H9 (cell line): ENCODE data around the gene PRF1. TPM values are rescaled to one million over a fixed set of nuclear protein-coding genes. Genes with fewer than 3 reads are reported as not detected.

Source experiments
- DNase-seq: peaks from one replicate; pipeline ENCODE4 v3.0.0-alpha.2; 2017
- H2AFZ ChIP-seq: one replicate; pipeline ENCODE4 v1.6.1; 2013; ENCODE audit warnings: mild to moderate bottlenecking, low read length, control low read depth, moderate library complexity
- H2AK5ac ChIP-seq: 2 replicates; pipeline ENCODE4 v1.6.1; 2013; ENCODE audit warnings: low read length, control low read depth, mixed read lengths; ENCODE audit not compliant: insufficient read length
- H2BK120ac ChIP-seq: one replicate; pipeline ENCODE4 v1.6.1; 2013; ENCODE audit warnings: low read depth, mild to moderate bottlenecking, low read length, control low read depth, inconsistent platforms; ENCODE audit not compliant: poor library complexity, severe bottlenecking
- H2BK12ac ChIP-seq: 2 replicates; pipeline ENCODE4 v1.6.1; 2013; ENCODE audit warnings: low read length, control low read depth, mixed read lengths, low read depth; ENCODE audit not compliant: insufficient read length
- H2BK15ac ChIP-seq: 2 replicates; pipeline ENCODE4 v1.6.1; 2013; ENCODE audit warnings: low read depth, low read length, control low read depth
- H2BK20ac ChIP-seq: one replicate; pipeline ENCODE4 v1.6.1; 2013; ENCODE audit warnings: low read depth, mild to moderate bottlenecking, low read length, control low read depth, inconsistent platforms; ENCODE audit not compliant: poor library complexity, severe bottlenecking
- H2BK5ac ChIP-seq: 2 replicates; pipeline ENCODE4 v1.6.1; 2013; ENCODE audit warnings: low read length, control low read depth, mixed read lengths; ENCODE audit not compliant: insufficient read length
- H3K14ac ChIP-seq: 2 replicates; pipeline ENCODE4 v1.6.1; 2013; ENCODE audit warnings: low read length, control low read depth; ENCODE audit not compliant: insufficient read depth
- H3K18ac ChIP-seq: 2 replicates; pipeline ENCODE4 v1.6.1; 2013; ENCODE audit warnings: low read depth, mild to moderate bottlenecking, mixed read lengths, low read length, control low read depth; ENCODE audit not compliant: insufficient read length
- H3K23ac ChIP-seq: 2 replicates; pipeline ENCODE4 v1.6.1; 2013; ENCODE audit warnings: low read length, control low read depth, mixed read lengths, low read depth; ENCODE audit not compliant: insufficient read length
- H3K23me2 ChIP-seq: 2 replicates; pipeline ENCODE4 v1.6.1; 2013; ENCODE audit warnings: low read depth, mild to moderate bottlenecking, mixed read lengths, low read length, control low read depth; ENCODE audit not compliant: insufficient read length, poor library complexity, severe bottlenecking
- H3K27ac ChIP-seq: 2 replicates; pipeline ENCODE4 v1.5.1; 2013; ENCODE audit warnings: low read length, control low read depth, mixed read lengths, low read depth; ENCODE audit not compliant: insufficient read length
- H3K27me3 ChIP-seq: 2 replicates; pipeline ENCODE4 v1.6.1; 2013; ENCODE audit warnings: low read length, control low read depth, inconsistent platforms; ENCODE audit not compliant: insufficient read depth
- H3K4ac ChIP-seq: 2 replicates; pipeline ENCODE4 v1.6.1; 2013; ENCODE audit warnings: low read depth, mild to moderate bottlenecking, control low read depth, inconsistent platforms, low read length, moderate library complexity
- H3K4me1 ChIP-seq: 2 replicates; pipeline ENCODE4 v1.6.1; 2013; ENCODE audit warnings: low read length, control low read depth, inconsistent platforms; ENCODE audit not compliant: insufficient read depth
- H3K4me2 ChIP-seq: 2 replicates; pipeline ENCODE4 v1.6.1; 2013; ENCODE audit warnings: low read length, control low read depth, mixed read lengths; ENCODE audit not compliant: insufficient read length, insufficient read depth
- H3K56ac ChIP-seq: 2 replicates; pipeline ENCODE4 v1.6.1; 2013; ENCODE audit warnings: low read depth, mild to moderate bottlenecking, mixed read lengths, low read length, control low read depth; ENCODE audit not compliant: insufficient read length
- H3K79me1 ChIP-seq: 2 replicates; pipeline ENCODE4 v1.6.1; 2013; ENCODE audit warnings: low read depth, mild to moderate bottlenecking, moderate library complexity, low read length, control low read depth, inconsistent platforms; ENCODE audit not compliant: insufficient read depth, poor library complexity, severe bottlenecking
- H3K79me2 ChIP-seq: 2 replicates; pipeline ENCODE4 v1.6.1; 2013; ENCODE audit warnings: low read length, control low read depth, inconsistent platforms; ENCODE audit not compliant: insufficient read depth
- H3K9ac ChIP-seq: 2 replicates; pipeline ENCODE4 v1.6.1; 2013; ENCODE audit warnings: low read length, control low read depth, mixed read lengths; ENCODE audit not compliant: insufficient read length; ENCODE audit errors: extremely low read depth
- H3K9me3 ChIP-seq: one replicate; pipeline ENCODE4 v1.6.1; 2013; ENCODE audit warnings: low read depth, low read length, inconsistent platforms; ENCODE audit not compliant: control insufficient read depth
- H3T11ph ChIP-seq: one replicate; pipeline ENCODE4 v1.6.1; 2013; ENCODE audit warnings: mild to moderate bottlenecking, low read length, control low read depth, inconsistent platforms
- H4K20me1 ChIP-seq: one replicate; pipeline ENCODE4 v1.6.1; 2013; ENCODE audit not compliant: control insufficient read depth, insufficient read length, insufficient read depth
- H4K5ac ChIP-seq: 2 replicates; pipeline ENCODE4 v1.6.1; 2013; ENCODE audit warnings: low read depth, mild to moderate bottlenecking, mixed read lengths, low read length, control low read depth; ENCODE audit not compliant: insufficient read length
- H4K8ac ChIP-seq: replicated peaks from 2 replicates; pipeline ENCODE4 v1.6.1; 2013; ENCODE audit warnings: low read length, control low read depth, mixed read lengths, low read depth; ENCODE audit not compliant: insufficient read length
- H4K91ac ChIP-seq: 2 replicates; pipeline ENCODE4 v1.6.1; 2013; ENCODE audit warnings: low read depth, mild to moderate bottlenecking, moderate library complexity, mixed read lengths, low read length, control low read depth; ENCODE audit not compliant: insufficient read length
- H3K27ac Mint-ChIP-seq, 3 experiments: 2 replicates in 2 of 3; 3 replicates in 1 of 3; pipeline ENCODE4 v1.8.0; 2020 to 2021; ENCODE audit warnings: mixed read lengths in 3 of 3, mild to moderate bottlenecking in 1 of 3, moderate library complexity in 1 of 3
- H3K27me3 Mint-ChIP-seq: 2 replicates; pipeline ENCODE4 v1.8.0; 2021; ENCODE audit warnings: low read depth, mild to moderate bottlenecking, moderate library complexity, mixed read lengths
- H3K36me3 Mint-ChIP-seq, 3 experiments: 2 replicates in 2 of 3; 3 replicates in 1 of 3; pipeline ENCODE4 v1.8.0; 2020 to 2021; ENCODE audit warnings: low read depth in 3 of 3, mixed read lengths in 3 of 3; ENCODE audit not compliant: insufficient read depth in 1 of 3
- H3K4me1 Mint-ChIP-seq, 2 experiments: 2 replicates each; pipeline ENCODE4 v1.8.0; 2020; ENCODE audit warnings: mixed read lengths in 2 of 2
- H3K4me3 Mint-ChIP-seq, 2 experiments: 2 replicates in 1 of 2; 3 replicates in 1 of 2; pipeline ENCODE4 v1.8.0; 2020 to 2021; ENCODE audit warnings: mild to moderate bottlenecking in 2 of 2, mixed read lengths in 2 of 2, moderate library complexity in 1 of 2
- H3K9me3 Mint-ChIP-seq, 2 experiments: 2 replicates in 1 of 2; 3 replicates in 1 of 2; pipeline ENCODE4 v1.8.0; 2020; ENCODE audit warnings: mild to moderate bottlenecking in 2 of 2, mixed read lengths in 2 of 2, moderate library complexity in 1 of 2
- WGBS: extraction: QIAGEN DNeasy Blood & Tissue Kit; methylation state at CpG from one replicate; pipeline ENCODE4 v1.1.7; 2013; ENCODE audit warnings: missing lambda C conversion rate, low lambda C conversion rate, mixed read lengths; ENCODE audit not compliant: insufficient read length; ENCODE audit errors: extremely low coverage; 5-methylcytosine and 5-hydroxymethylcytosine counted together
- total RNA-seq: library from RNA; stranded (reverse); gene quantifications from 2 replicates; pipeline ENCODE4 v1.2.1, GENCODE V29; 2021
- TF ChIP-seq, protein P1 (sequence below): fragments of 200-600 bp; sonication (generic); conservative IDR thresholded peaks from 3 replicates; pipeline ENCODE4 v1.8.0; 2021; ENCODE audit warnings: antibody characterized with exemption, mild to moderate bottlenecking

PRF1 gene
- total RNA-seq, 1 experiment from 2014 or later = not detected

DNA sequence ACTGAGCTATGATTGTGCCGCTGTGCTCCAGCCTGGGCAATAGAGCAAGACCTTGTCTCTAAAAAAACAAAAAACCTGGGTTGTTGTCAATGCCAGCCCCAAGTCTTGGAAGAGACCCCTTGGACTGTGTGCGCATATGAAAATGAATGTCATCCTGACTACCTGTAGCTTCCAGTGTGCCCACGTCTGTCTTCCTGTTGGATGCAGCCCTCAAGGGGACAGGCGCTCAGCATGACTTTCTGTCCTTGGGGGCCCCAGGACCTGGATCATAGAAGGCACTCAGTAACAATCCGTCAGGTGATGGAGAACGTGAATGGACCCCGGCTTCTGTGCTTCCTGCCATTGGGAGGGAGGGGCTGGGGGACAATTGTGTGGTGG, 9.0 kb downstream of the PRF1 start:
- H4K20me1 ChIP-seq = no peaks in the 10 kb centered on the region
- peaks cover 2% of the 10 kb centered on the region; the same call in 1 of the 2 replicates for H3K27me3 Mint-ChIP-seq

More for the DNA sequence above, 9.0 kb downstream of the PRF1 start:
- H3T11ph ChIP-seq = no peak overlapping the region
- H3K9me3 ChIP-seq = no peaks in the 10 kb centered on the region
- no peak overlapping the region for H3K9ac ChIP-seq
- H2BK15ac ChIP-seq = no peak overlapping the region
- H3K36me3 Mint-ChIP-seq = no peaks in the 10 kb centered on the region
- H3K56ac ChIP-seq = no peak overlapping the region
- no peak overlapping the region for H2BK120ac ChIP-seq
- no CpG with 5 or more reads among the region's 7 CpGs for WGBS
- no peak overlapping the region for H2AK5ac ChIP-seq
- no peaks in the 10 kb centered on the region for H3K9me3 Mint-ChIP-seq
- no peak overlapping the region for H3K18ac ChIP-seq
- DNase-seq = no peak
- no peak overlapping the region for H3K4ac ChIP-seq
- TF ChIP-seq, protein P1, sequence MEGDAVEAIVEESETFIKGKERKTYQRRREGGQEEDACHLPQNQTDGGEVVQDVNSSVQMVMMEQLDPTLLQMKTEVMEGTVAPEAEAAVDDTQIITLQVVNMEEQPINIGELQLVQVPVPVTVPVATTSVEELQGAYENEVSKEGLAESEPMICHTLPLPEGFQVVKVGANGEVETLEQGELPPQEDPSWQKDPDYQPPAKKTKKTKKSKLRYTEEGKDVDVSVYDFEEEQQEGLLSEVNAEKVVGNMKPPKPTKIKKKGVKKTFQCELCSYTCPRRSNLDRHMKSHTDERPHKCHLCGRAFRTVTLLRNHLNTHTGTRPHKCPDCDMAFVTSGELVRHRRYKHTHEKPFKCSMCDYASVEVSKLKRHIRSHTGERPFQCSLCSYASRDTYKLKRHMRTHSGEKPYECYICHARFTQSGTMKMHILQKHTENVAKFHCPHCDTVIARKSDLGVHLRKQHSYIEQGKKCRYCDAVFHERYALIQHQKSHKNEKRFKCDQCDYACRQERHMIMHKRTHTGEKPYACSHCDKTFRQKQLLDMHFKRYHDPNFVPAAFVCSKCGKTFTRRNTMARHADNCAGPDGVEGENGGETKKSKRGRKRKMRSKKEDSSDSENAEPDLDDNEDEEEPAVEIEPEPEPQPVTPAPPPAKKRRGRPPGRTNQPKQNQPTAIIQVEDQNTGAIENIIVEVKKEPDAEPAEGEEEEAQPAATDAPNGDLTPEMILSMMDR = no peak
- H4K91ac ChIP-seq = no peak overlapping the region
- no peaks in the 10 kb centered on the region for H3K27me3 ChIP-seq
- no peak overlapping the region for H2BK12ac ChIP-seq
- no peak overlapping the region for H3K14ac ChIP-seq
- H4K5ac ChIP-seq = no peak overlapping the region
- H3K79me1 ChIP-seq = no peaks in the 10 kb centered on the region
- no peak overlapping the region for H3K4me3 Mint-ChIP-seq
- no peak overlapping the region for H2BK5ac ChIP-seq
- H3K23me2 ChIP-seq = no peaks in the 10 kb centered on the region
- H2BK20ac ChIP-seq = no peak overlapping the region
- H4K8ac ChIP-seq = no peak overlapping the region
- H3K27ac Mint-ChIP-seq = no peak overlapping the region
- H3K4me1 ChIP-seq = 0 out of 2 replicates have a peak, but pooled peaks cover 4% of the 10 kb centered on the region
- H3K27ac ChIP-seq = no peak overlapping the region
- no peak overlapping the region for H2AFZ ChIP-seq
- H3K79me2 ChIP-seq = no peaks in the 10 kb centered on the region
- H3K23ac ChIP-seq = no peak overlapping the region
- no peak overlapping the region for H3K4me2 ChIP-seq
- H3K4me1 Mint-ChIP-seq = peaks cover 17 to 27% of the 10 kb centered on the region in 2 experiments
